ENCODE measurements around the gene USP40. TPM values are rescaled to one million over a fixed set of nuclear protein-coding genes. Genes with fewer than 3 reads are reported as not detected.

USP40 gene, protein sequence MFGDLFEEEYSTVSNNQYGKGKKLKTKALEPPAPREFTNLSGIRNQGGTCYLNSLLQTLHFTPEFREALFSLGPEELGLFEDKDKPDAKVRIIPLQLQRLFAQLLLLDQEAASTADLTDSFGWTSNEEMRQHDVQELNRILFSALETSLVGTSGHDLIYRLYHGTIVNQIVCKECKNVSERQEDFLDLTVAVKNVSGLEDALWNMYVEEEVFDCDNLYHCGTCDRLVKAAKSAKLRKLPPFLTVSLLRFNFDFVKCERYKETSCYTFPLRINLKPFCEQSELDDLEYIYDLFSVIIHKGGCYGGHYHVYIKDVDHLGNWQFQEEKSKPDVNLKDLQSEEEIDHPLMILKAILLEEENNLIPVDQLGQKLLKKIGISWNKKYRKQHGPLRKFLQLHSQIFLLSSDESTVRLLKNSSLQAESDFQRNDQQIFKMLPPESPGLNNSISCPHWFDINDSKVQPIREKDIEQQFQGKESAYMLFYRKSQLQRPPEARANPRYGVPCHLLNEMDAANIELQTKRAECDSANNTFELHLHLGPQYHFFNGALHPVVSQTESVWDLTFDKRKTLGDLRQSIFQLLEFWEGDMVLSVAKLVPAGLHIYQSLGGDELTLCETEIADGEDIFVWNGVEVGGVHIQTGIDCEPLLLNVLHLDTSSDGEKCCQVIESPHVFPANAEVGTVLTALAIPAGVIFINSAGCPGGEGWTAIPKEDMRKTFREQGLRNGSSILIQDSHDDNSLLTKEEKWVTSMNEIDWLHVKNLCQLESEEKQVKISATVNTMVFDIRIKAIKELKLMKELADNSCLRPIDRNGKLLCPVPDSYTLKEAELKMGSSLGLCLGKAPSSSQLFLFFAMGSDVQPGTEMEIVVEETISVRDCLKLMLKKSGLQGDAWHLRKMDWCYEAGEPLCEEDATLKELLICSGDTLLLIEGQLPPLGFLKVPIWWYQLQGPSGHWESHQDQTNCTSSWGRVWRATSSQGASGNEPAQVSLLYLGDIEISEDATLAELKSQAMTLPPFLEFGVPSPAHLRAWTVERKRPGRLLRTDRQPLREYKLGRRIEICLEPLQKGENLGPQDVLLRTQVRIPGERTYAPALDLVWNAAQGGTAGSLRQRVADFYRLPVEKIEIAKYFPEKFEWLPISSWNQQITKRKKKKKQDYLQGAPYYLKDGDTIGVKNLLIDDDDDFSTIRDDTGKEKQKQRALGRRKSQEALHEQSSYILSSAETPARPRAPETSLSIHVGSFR
- total RNA-seq: 100 to 1,000 TPM in 1 of 4 donors, 10 to 100 TPM in 3; 30.7 to 113 (median 41.3) TPM

GRCh38 chr2:233566141-233566956 is at the start of gene USP40:
TSS of gene USP40 (minus strand) at chr2:233566782. CDS start at chr2:233565554, 1,228 bp downstream.
- WGBS, 2 donors (ENCODE audit: low coverage in 1 of 2): 0% methylated on average over 35 of the region's 51 CpGs; no CpG with 5 or more reads in 1 of the 2 donors
- H3K9me3 ChIP-seq: no peaks in the 10 kb centered on the region
- H3K27me3 ChIP-seq: no peaks in the 10 kb centered on the region
- in situ Hi-C loops (cut with MboI; ENCODE audit: low pct_ligation_motif_present in 1 of 4, low pct_unique_long_range_greater_than_20kb in 1 of 4, low sequenced_read_pairs in 3 of 4) (no loop called here), intact Hi-C loops (cut with DNase I; ENCODE audit: low total_unique reads) (no loop called here)
- no peak for TF ChIP-seq EP300 (IDR thresholded peaks at IDR 0.05; ENCODE audit: low read depth)
- peak; percentile 82 to 93 (median 92) for TF ChIP-seq POLR2AphosphoS5 (IDR thresholded peaks at IDR 0.05)
- no peak for TF ChIP-seq CTCF (IDR thresholded peaks at IDR 0.05)
- peak; percentile 91 for TF ChIP-seq POLR2A (IDR thresholded peaks at IDR 0.05)
- H3K36me3 ChIP-seq: no peaks in the 10 kb centered on the region
- H3K4me1 ChIP-seq: peaks cover 0 to 10% (median 7%) of the 10 kb centered on the region in 4 donors
- peak within 1 kb of the TSS; percentile 91 to 99 (median 94) for H3K27ac ChIP-seq
- H3K4me3 ChIP-seq: peak within 1 kb of the TSS; percentile 56 to 99 (median 78)
- DNase-seq: peak; percentile 88

GRCh38 chr2:233611284-233611683 is 44.7 kb upstream of the USP40 start:
- H3K36me3 ChIP-seq: no peaks in the 10 kb centered on the region
- no peak overlapping the region for H3K4me3 ChIP-seq
- H3K4me1 ChIP-seq: no peaks in the 10 kb centered on the region
- no peak for DNase-seq
- in situ Hi-C loops (cut with MboI; ENCODE audit: low pct_ligation_motif_present in 1 of 4, low pct_unique_long_range_greater_than_20kb in 1 of 4, low sequenced_read_pairs in 3 of 4) (no loop called here), intact Hi-C loops (cut with DNase I; ENCODE audit: low total_unique reads) (no loop called here)
- no peak overlapping the region for H3K27ac ChIP-seq
- no peak for TF ChIP-seq POLR2A (IDR thresholded peaks at IDR 0.05)
- TF ChIP-seq CTCF (IDR thresholded peaks at IDR 0.05): no peak
- no peak for TF ChIP-seq POLR2AphosphoS5 (IDR thresholded peaks at IDR 0.05)
- no peak for TF ChIP-seq EP300 (IDR thresholded peaks at IDR 0.05; ENCODE audit: low read depth)
- 79 to 87% methylated on average over 3 to 4 of the region's 4 CpGs for WGBS, 2 donors (ENCODE audit: low coverage in 1 of 2)
- H3K27me3 ChIP-seq: no peaks in the 10 kb centered on the region
- H3K9me3 ChIP-seq: peaks cover 5% of the 10 kb centered on the region in 2 donors

- TF ChIP-seq CTCF (IDR thresholded peaks at IDR 0.05) (no peak), POLR2AphosphoS5 (IDR thresholded peaks at IDR 0.05) (no peak), EP300 (IDR thresholded peaks at IDR 0.05; ENCODE audit: low read depth) (no peak), POLR2A (IDR thresholded peaks at IDR 0.05) (no peak)
- DNase-seq: no peak
- WGBS, 2 donors (ENCODE audit: low coverage in 1 of 2): 100% methylated on average over 1 of the region's 1 CpG
- Histone ChIP-seq H3K27ac (no peak overlapping the region), H3K27me3 (no peaks in the 10 kb centered on the region), H3K9me3 (peaks cover 5% of the 10 kb centered on the region in 2 donors), H3K4me1 (no peaks in the 10 kb centered on the region), H3K4me3 (no peak overlapping the region), H3K36me3 (no peaks in the 10 kb centered on the region)
- in situ Hi-C loops (cut with MboI; ENCODE audit: low pct_ligation_motif_present in 1 of 4, low pct_unique_long_range_greater_than_20kb in 1 of 4, low sequenced_read_pairs in 3 of 4) (no loop called here), intact Hi-C loops (cut with DNase I; ENCODE audit: low total_unique reads) (no loop called here)
Observed at GRCh38 chr2:233605680-233606079, 39.1 kb upstream of the USP40 start.
